Type B pancreatic cell (in vitro differentiated cells): Measurements from ENCODE around the gene GCLM. TPM values are rescaled to one million over a fixed set of nuclear protein-coding genes. Genes with fewer than 3 reads are reported as not detected.
"Not testable (repeated sequence)": the region's sequence is repeated elsewhere in the genome, so short reads cannot be mapped to it uniquely, and the experiment has no call there.

Experiments
- DNase-seq: peaks from one replicate; pipeline ENCODE4 v3.0.0; 2021; ENCODE audit warnings: mixed read lengths; ENCODE audit not compliant: unreplicated experiment; ENCODE audit errors: extremely low spot score
- H3K27ac Mint-ChIP-seq: 2 replicates; pipeline ENCODE4 v1.8.0; 2021; ENCODE audit warnings: mild to moderate bottlenecking, mixed read lengths
- H3K27me3 Mint-ChIP-seq: 2 replicates; pipeline ENCODE4 v1.8.0; 2021; ENCODE audit warnings: mixed read lengths
- H3K36me3 Mint-ChIP-seq: 2 replicates; pipeline ENCODE4 v1.8.0; 2021; ENCODE audit warnings: mixed read lengths
- H3K4me1 Mint-ChIP-seq: one replicate; pipeline ENCODE4 v1.8.0; 2021; ENCODE audit warnings: mixed read lengths; ENCODE audit not compliant: unreplicated experiment
- H3K4me3 Mint-ChIP-seq: 2 replicates; pipeline ENCODE4 v1.8.0; 2021; ENCODE audit warnings: mild to moderate bottlenecking, mixed read lengths
- H3K9me3 Mint-ChIP-seq: 2 replicates; pipeline ENCODE4 v1.8.0; 2021; ENCODE audit warnings: mixed read lengths
- total RNA-seq: library from RNA; stranded (reverse); gene quantifications from 2 replicates; pipeline ENCODE4 v1.2.1, GENCODE V29; 2021; ENCODE audit warnings: low replicate concordance
- TF ChIP-seq, protein P1 (sequence below): fragments of 200-600 bp; sonication (generic); conservative IDR thresholded peaks from 2 replicates; pipeline ENCODE4 v1.5.0; 2021; ENCODE audit warnings: antibody characterized with exemption, mild to moderate bottlenecking

Gene GCLM
- total RNA-seq, 1 donor from 2014 or later: 16.6 TPM

GRCh38 chr1:93864175-93864574 is 45.1 kb downstream of the GCLM start:
- H3K4me1 Mint-ChIP-seq: no peaks in the 10 kb centered on the region
- H3K27ac Mint-ChIP-seq: no peak overlapping the region
- TF ChIP-seq, protein P1, sequence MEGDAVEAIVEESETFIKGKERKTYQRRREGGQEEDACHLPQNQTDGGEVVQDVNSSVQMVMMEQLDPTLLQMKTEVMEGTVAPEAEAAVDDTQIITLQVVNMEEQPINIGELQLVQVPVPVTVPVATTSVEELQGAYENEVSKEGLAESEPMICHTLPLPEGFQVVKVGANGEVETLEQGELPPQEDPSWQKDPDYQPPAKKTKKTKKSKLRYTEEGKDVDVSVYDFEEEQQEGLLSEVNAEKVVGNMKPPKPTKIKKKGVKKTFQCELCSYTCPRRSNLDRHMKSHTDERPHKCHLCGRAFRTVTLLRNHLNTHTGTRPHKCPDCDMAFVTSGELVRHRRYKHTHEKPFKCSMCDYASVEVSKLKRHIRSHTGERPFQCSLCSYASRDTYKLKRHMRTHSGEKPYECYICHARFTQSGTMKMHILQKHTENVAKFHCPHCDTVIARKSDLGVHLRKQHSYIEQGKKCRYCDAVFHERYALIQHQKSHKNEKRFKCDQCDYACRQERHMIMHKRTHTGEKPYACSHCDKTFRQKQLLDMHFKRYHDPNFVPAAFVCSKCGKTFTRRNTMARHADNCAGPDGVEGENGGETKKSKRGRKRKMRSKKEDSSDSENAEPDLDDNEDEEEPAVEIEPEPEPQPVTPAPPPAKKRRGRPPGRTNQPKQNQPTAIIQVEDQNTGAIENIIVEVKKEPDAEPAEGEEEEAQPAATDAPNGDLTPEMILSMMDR: no peak
- H3K36me3 Mint-ChIP-seq: peaks cover 15% of the 10 kb centered on the region
- H3K9me3 Mint-ChIP-seq: no peaks in the 10 kb centered on the region
- H3K27me3 Mint-ChIP-seq: peaks cover 10% of the 10 kb centered on the region
- no peak for DNase-seq
- H3K4me3 Mint-ChIP-seq: no peak overlapping the region

GRCh38 chr1:93857653-93858052 is 51.6 kb downstream of the GCLM start:
- not testable (repeated sequence) for DNase-seq, H3K36me3 Mint-ChIP-seq, H3K4me3 Mint-ChIP-seq, H3K27me3 Mint-ChIP-seq, H3K9me3 Mint-ChIP-seq, H3K27ac Mint-ChIP-seq, H3K4me1 Mint-ChIP-seq

GRCh38 chr1:93855983-93856382 is 53.2 kb downstream of the GCLM start:
- H3K36me3 Mint-ChIP-seq, H3K4me3 Mint-ChIP-seq, H3K27me3 Mint-ChIP-seq, H3K9me3 Mint-ChIP-seq, H3K4me1 Mint-ChIP-seq, DNase-seq, H3K27ac Mint-ChIP-seq: not testable (repeated sequence)

DNA sequence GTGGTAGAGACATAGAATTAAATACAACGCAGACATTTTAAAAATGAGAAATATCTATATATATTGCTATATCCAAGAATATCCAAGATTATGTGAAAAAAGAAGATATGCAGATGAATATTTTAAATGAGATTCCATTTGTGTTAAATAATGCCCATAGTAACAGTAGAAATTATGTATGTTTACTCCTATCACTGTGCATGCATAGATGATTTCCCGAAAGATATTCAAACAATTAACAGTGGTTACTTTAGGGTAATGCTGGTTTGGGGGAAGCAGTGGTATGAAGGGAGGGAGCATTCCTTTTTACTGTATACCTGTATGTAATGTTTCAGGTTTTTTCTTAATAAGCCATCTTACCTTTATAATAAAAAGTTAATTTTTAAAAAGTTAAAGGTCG is 55.3 kb downstream of the GCLM start:
- TF ChIP-seq, protein P1: no peak
- Mint-ChIP-seq H3K4me3 (no peak overlapping the region), H3K27ac (no peak overlapping the region), H3K27me3 (no peaks in the 10 kb centered on the region), H3K4me1 (no peaks in the 10 kb centered on the region), H3K9me3 (peaks cover 5% of the 10 kb centered on the region), H3K36me3 (peaks cover 4% of the 10 kb centered on the region)
- no peak for DNase-seq

DNA sequence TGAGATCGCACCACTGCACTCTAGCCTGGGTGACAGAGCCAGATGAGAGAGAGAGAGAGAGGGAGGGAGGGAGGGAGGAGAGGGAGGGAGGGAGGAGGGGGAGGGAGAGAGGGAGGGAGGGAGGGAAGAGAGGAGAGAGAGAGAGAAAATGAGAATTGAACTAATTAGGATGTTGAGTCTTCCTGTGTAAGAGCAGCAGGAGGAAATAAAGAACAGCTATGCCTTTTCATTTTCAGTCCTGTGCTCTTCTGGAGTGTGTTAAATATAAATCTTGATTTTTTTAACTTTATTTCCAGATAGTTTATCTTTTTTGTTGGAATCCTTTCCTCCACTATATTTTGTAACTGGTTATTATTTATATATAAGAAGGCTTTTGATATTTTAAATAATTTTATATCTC is 57.4 kb downstream of the GCLM start:
- TF ChIP-seq, protein P1: no peak
- DNase-seq: no peak
- peaks cover 10% of the 10 kb centered on the region for H3K4me1 Mint-ChIP-seq
- peaks cover 4% of the 10 kb centered on the region for H3K36me3 Mint-ChIP-seq
- H3K4me3 Mint-ChIP-seq: no peak overlapping the region
- H3K27ac Mint-ChIP-seq: no peak overlapping the region
- H3K27me3 Mint-ChIP-seq: peaks cover 8% of the 10 kb centered on the region
- H3K9me3 Mint-ChIP-seq: peaks cover 5% of the 10 kb centered on the region

- TF ChIP-seq, protein P1: no peak
- DNase-seq: no peak
- H3K4me1 Mint-ChIP-seq: peaks cover 10% of the 10 kb centered on the region
- peaks cover 4% of the 10 kb centered on the region for H3K36me3 Mint-ChIP-seq
- peaks cover 5% of the 10 kb centered on the region for H3K9me3 Mint-ChIP-seq
- peaks cover 8% of the 10 kb centered on the region for H3K27me3 Mint-ChIP-seq
- no peak overlapping the region for H3K4me3 Mint-ChIP-seq
- H3K27ac Mint-ChIP-seq: no peak overlapping the region
Measured at GRCh38 chr1:93851327-93851712, 57.9 kb downstream of the GCLM start.

DNA sequence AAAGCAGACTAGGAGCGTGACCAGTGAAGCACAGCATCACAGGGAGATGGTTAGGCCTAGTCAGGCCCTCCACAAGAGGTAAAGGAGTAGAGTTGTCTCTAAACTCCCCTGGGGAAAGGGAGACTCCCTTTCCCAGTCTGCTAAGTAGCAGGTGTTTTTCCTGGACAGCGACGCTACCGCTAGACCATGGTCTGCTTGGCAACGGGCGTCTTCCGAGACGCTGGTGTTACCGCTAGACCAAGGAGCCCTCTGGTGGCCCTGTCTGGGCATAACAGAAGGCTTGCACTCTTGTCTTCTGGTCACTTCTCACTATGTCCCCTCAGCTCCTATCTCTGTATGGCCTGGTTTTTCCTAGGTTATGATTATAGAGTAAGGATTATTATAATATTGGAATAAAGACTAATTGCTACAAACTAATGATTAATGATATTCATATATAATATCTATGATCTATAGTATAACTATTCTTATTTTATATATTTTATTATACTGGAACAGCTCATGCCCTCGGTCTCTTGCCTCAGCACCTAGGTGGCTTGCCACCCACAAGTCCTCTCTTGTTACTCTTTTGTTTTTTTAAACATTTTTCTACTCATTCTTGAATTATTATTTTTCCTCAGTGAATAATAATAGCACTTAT is 58.4 kb downstream of the GCLM start:
- not testable (repeated sequence) for H3K27ac Mint-ChIP-seq, H3K27me3 Mint-ChIP-seq, H3K9me3 Mint-ChIP-seq, H3K36me3 Mint-ChIP-seq, H3K4me3 Mint-ChIP-seq, DNase-seq
- TF ChIP-seq, protein P1: peak; percentile 75
- peaks cover 14% of the 10 kb centered on the region for H3K4me1 Mint-ChIP-seq
